Measurements from ENCODE around the gene EFCC1.

DNA sequence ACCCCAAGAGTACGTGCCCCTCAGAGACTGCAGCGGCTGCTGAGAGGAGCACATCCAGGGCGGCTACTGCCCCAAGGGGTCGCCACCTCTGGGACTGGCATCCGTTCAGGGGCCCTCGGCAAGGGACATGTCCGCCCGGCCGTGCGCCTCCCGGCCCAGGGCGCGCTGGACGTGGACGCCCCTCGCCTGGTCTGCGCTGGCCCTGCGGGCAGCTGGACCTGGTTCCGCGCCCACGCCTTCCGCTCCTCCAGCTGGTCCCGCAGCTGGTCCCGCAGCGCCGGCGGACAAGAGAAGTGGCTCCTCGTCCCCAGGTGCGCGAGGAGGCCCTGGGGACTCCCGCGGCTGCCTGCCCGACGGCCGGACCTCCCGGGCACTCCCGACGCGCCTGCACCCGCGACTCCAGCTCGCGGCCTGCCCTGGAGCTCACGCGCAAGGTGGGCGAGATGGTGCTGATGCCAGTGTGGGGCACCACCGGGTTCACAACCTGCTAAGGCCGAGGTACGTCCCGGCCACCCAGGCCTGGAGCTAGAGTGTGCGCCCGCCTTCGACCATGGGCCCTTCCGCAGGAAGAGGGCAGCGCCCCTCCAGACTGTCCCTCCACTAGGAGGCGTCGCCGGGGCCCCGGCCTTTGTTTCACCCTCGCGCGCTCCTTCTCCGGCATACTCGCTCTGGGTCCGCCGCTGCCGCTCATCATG lies 45.1 kb downstream of the EFCC1 start:
- TF ChIP-seq CTCF (IDR thresholded peaks at IDR 0.05; ENCODE audit: low read depth, low read length), result no peak
- TF ChIP-seq EZH2phosphoT487 (IDR thresholded peaks at IDR 0.05; ENCODE audit: low read depth), result no peak
